Body of pancreas (tissue), 4 donors: Measurements from ENCODE around the gene APBA2. TPM values are rescaled to one million over a fixed set of nuclear protein-coding genes. Genes with fewer than 3 reads are reported as not detected.

Experiments used
- ATAC-seq: fragments of 150-250 bp; one replicate; pipeline ENCODE4 v1.9.1; 2016
- DNase-seq, 4 donors: peaks; one replicate each; pipeline ENCODE4 v3.0.0-alpha.2; 2019
- H3K27ac ChIP-seq, 4 donors: fragments of 200-600 bp; sonication (generic); 1 replicate in 3 of 4; 2 replicates in 1 of 4; pipeline versions ENCODE4 v1.5.1 to v1.6.1; 2016 to 2019; ENCODE audit warnings: mild to moderate bottlenecking in 1 of 4, mixed read lengths in 1 of 4, moderate library complexity in 1 of 4
- H3K27me3 ChIP-seq, 2 donors: fragments of 200-600 bp; sonication (generic); one replicate each; pipeline ENCODE4 v1.6.0; 2016; ENCODE audit warnings: mild to moderate bottlenecking in 1 of 2
- H3K36me3 ChIP-seq, 2 donors: fragments of 200-600 bp; sonication (generic); replicated peaks in 1 of 2; 2 replicates each; pipeline ENCODE4 v1.5.1; 2016; ENCODE audit warnings: low read depth in 2 of 2; ENCODE audit not compliant: insufficient read depth in 1 of 2
- H3K4me1 ChIP-seq: fragments of 200-600 bp; sonication (generic); one replicate; pipeline ENCODE4 v1.6.0; 2016
- H3K4me3 ChIP-seq, 2 donors: fragments of 200-600 bp; sonication (generic); 1 replicate in 1 of 2; 2 replicates in 1 of 2; pipeline ENCODE4 v1.5.1; 2016 to 2019
- H3K9me3 ChIP-seq, 3 donors: fragments of 200-600 bp; sonication (generic); 1 replicate in 2 of 3; 2 replicates in 1 of 3; pipeline ENCODE4 v1.5.1; 2016
- CTCF ChIP-seq, 7 experiments: fragments of 450-650 bp in 4 of 7; fragments of 200-600 bp in 3 of 7; sonication (generic) in 3 of 7; IDR thresholded peaks; one replicate each; pipeline ENCODE4 v1.5.1; 2016 to 2019; ENCODE audit warnings: antibody characterized with exemption in 7 of 7
- POLR2A ChIP-seq, 3 donors: fragments of 450-650 bp; IDR thresholded peaks; one replicate each; pipeline ENCODE4 v1.6.1; 2016; ENCODE audit warnings: antibody characterized with exemption in 3 of 3, mild to moderate bottlenecking in 2 of 3
- WGBS, 2 donors: methylation state at CpG; one replicate each; pipeline ENCODE4 v1.1.5; 2017; 5-methylcytosine and 5-hydroxymethylcytosine counted together
- intact Hi-C: fragments of 100-400 bp; cut with DNase I; formaldehyde crosslinking; loops from one replicate; pipeline ENCODE4 v1.15.1; 2023
- total RNA-seq, 2 donors: library from RNA; depleted of rRNA; stranded (reverse); fragments of >200 nt; gene quantifications; one replicate each; pipeline ENCODE4 v1.1.0, GENCODE V29; 2016

Gene APBA2
- total RNA-seq, 2 donors from 2014 or later, result 13.2 to 29.0 TPM

GRCh38 chr15:29062179-29062591 is 176.4 kb downstream of the APBA2 start:
- no peak for DNase-seq
- Histone ChIP-seq H3K4me1 (peaks cover 22% of the 10 kb centered on the region), H3K36me3 (no peaks in the 10 kb centered on the region), H3K27me3 (no peaks in the 10 kb centered on the region), H3K27ac (no peak overlapping the region), H3K9me3 (no peaks in the 10 kb centered on the region), H3K4me3 (no peak overlapping the region)
- TF ChIP-seq CTCF (IDR thresholded peaks at IDR 0.05), result no peak
- no peak for TF ChIP-seq POLR2A (IDR thresholded peaks at IDR 0.05)
- intact Hi-C loops, result no loop called here
- 87 to 91% methylated on average over 7 to 10 of the region's 10 CpGs for WGBS, 2 donors
- ATAC-seq, result no peak

GRCh38 chr15:29062626-29063025 is 176.9 kb downstream of the APBA2 start:
- Histone ChIP-seq H3K27ac (no peak overlapping the region), H3K4me1 (peaks cover 22% of the 10 kb centered on the region), H3K4me3 (no peak overlapping the region), H3K9me3 (no peaks in the 10 kb centered on the region), H3K36me3 (no peaks in the 10 kb centered on the region), H3K27me3 (no peaks in the 10 kb centered on the region)
- ATAC-seq (no peak), DNase-seq (no peak)
- TF ChIP-seq POLR2A (IDR thresholded peaks at IDR 0.05), result no peak
- no peak for TF ChIP-seq CTCF (IDR thresholded peaks at IDR 0.05)
- 76 to 82% methylated on average over 7 of the region's 7 CpGs for WGBS, 2 donors
- intact Hi-C loops, result no loop called here

GRCh38 chr15:29063646-29064045 is 177.9 kb downstream of the APBA2 start:
- no peak overlapping the region for H3K4me3 ChIP-seq
- 63 to 68% methylated on average over 4 to 5 of the region's 5 CpGs for WGBS, 2 donors
- no peaks in the 10 kb centered on the region for H3K36me3 ChIP-seq
- no peak for ATAC-seq
- intact Hi-C loops, result no loop called here
- H3K9me3 ChIP-seq, result no peaks in the 10 kb centered on the region
- DNase-seq, result no peak
- no peak overlapping the region for H3K27ac ChIP-seq
- no peaks in the 10 kb centered on the region for H3K27me3 ChIP-seq
- TF ChIP-seq CTCF (IDR thresholded peaks at IDR 0.05), result no peak
- TF ChIP-seq POLR2A (IDR thresholded peaks at IDR 0.05), result no peak
- peaks cover 22% of the 10 kb centered on the region for H3K4me1 ChIP-seq

GRCh38 chr15:29064290-29064689 is 178.5 kb downstream of the APBA2 start:
- H3K9me3 ChIP-seq, result no peaks in the 10 kb centered on the region
- H3K27ac ChIP-seq, result no peak overlapping the region
- DNase-seq (peak; percentile 43 to 74 (median 56)), ATAC-seq (no peak)
- H3K27me3 ChIP-seq, result no peaks in the 10 kb centered on the region
- TF ChIP-seq POLR2A (IDR thresholded peaks at IDR 0.05) (no peak), CTCF (IDR thresholded peaks at IDR 0.05) (no peak)
- H3K4me3 ChIP-seq, result no peak overlapping the region
- H3K36me3 ChIP-seq, result no peaks in the 10 kb centered on the region
- peaks cover 22% of the 10 kb centered on the region for H3K4me1 ChIP-seq
- WGBS, 2 donors, result 23 to 43% methylated on average over 7 to 8 of the region's 8 CpGs
- intact Hi-C loops, result no loop called here

GRCh38 chr15:29064731-29065130 is 179.0 kb downstream of the APBA2 start:
- Histone ChIP-seq H3K27ac (no peak overlapping the region), H3K27me3 (no peaks in the 10 kb centered on the region), H3K4me1 (peaks cover 22% of the 10 kb centered on the region), H3K36me3 (no peaks in the 10 kb centered on the region), H3K4me3 (no peak overlapping the region), H3K9me3 (no peaks in the 10 kb centered on the region)
- intact Hi-C loops, result no loop called here
- TF ChIP-seq POLR2A (IDR thresholded peaks at IDR 0.05) (no peak), CTCF (IDR thresholded peaks at IDR 0.05) (no peak)
- no peak for ATAC-seq
- WGBS, 2 donors, result 91 to 93% methylated on average over 8 of the region's 8 CpGs
- no peak for DNase-seq
